ENCODE data around the gene RPS19BP1. TPM values are rescaled to one million over a fixed set of nuclear protein-coding genes. Genes with fewer than 3 reads are reported as not detected.

The RPS19BP1 gene
- total RNA-seq, 1 donor from 2014 or later = 72.1 TPM

DNA sequence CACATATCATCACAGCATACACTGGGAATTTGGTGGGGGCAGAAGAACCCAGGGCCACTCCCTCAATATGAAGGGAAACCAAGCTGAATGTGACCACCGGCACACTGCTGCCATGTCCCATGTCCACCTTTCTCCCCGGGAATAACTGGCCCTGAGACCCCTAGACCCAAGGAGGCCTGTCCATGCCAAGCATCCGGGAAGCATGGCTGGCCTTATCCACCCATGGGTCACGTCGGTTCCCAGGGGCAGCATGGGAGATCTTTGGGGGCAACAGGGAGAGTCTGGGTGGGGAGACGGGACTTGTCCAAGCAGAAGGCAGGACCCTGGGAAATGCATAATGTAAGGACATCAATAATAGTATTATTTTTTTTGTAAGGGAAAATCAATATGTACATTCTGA, 40.9 kb downstream of the RPS19BP1 start:
- Histone ChIP-seq H3K27me3 (ENCODE audit: control insufficient read depth, insufficient read depth, low read length) (no peaks in the 10 kb centered on the region), H3K36me3 (ENCODE audit: control insufficient read depth, insufficient read depth, low read length) (no peaks in the 10 kb centered on the region), H3K4me3 (ENCODE audit: low read depth, low read length) (no peak overlapping the region)
- FAIRE-seq (no peak), DNase-seq (ENCODE audit: low read depth) (no peak)
- TF ChIP-seq, protein P1, sequence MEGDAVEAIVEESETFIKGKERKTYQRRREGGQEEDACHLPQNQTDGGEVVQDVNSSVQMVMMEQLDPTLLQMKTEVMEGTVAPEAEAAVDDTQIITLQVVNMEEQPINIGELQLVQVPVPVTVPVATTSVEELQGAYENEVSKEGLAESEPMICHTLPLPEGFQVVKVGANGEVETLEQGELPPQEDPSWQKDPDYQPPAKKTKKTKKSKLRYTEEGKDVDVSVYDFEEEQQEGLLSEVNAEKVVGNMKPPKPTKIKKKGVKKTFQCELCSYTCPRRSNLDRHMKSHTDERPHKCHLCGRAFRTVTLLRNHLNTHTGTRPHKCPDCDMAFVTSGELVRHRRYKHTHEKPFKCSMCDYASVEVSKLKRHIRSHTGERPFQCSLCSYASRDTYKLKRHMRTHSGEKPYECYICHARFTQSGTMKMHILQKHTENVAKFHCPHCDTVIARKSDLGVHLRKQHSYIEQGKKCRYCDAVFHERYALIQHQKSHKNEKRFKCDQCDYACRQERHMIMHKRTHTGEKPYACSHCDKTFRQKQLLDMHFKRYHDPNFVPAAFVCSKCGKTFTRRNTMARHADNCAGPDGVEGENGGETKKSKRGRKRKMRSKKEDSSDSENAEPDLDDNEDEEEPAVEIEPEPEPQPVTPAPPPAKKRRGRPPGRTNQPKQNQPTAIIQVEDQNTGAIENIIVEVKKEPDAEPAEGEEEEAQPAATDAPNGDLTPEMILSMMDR (IDR thresholded peaks at IDR 0.05; ENCODE audit: insufficient read depth, low read length, severe bottlenecking) = no peak

DNA sequence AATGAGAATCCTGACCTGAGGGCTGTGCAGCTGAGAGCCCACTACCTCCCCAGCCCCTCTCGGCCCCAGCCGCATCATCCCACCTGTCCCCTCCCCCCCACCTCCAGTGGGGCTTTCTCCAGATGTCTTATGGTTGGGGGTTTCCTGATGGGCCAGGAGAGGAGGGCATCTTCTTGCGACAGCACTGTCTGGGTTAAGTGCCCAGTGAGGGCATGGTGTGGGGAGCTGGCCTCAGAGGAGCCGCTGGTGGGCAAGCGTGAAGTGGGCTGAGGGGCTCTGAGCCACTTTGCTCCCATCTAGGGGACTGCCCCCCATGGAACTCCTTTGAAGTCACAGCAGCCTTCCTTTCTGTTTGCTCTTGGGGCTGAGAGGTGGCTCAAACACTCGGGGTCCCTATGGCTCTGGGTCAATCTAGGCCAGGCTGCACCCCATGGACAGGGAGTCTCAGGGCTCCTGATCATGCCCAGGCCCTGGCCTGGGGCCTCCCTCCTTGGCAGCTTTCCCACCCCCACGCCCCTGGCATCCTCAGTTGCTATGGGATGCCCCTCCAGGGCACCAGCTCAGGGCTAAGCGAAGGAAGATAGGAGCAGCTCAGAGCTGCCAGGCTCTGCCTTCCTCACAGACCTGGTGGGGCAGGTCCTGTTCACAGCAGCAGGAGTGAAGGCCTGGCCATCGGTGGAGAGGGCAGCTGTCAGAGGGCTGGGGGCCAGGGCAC, 41.4 kb downstream of the RPS19BP1 start:
- Histone ChIP-seq H3K36me3 (ENCODE audit: control insufficient read depth, insufficient read depth, low read length) (no peaks in the 10 kb centered on the region), H3K27me3 (ENCODE audit: control insufficient read depth, insufficient read depth, low read length) (no peaks in the 10 kb centered on the region), H3K4me3 (ENCODE audit: low read depth, low read length) (no peak overlapping the region)
- FAIRE-seq (no peak), DNase-seq (ENCODE audit: low read depth) (no peak)
- TF ChIP-seq, protein P1 (IDR thresholded peaks at IDR 0.05; ENCODE audit: insufficient read depth, low read length, severe bottlenecking) = no peak

DNA sequence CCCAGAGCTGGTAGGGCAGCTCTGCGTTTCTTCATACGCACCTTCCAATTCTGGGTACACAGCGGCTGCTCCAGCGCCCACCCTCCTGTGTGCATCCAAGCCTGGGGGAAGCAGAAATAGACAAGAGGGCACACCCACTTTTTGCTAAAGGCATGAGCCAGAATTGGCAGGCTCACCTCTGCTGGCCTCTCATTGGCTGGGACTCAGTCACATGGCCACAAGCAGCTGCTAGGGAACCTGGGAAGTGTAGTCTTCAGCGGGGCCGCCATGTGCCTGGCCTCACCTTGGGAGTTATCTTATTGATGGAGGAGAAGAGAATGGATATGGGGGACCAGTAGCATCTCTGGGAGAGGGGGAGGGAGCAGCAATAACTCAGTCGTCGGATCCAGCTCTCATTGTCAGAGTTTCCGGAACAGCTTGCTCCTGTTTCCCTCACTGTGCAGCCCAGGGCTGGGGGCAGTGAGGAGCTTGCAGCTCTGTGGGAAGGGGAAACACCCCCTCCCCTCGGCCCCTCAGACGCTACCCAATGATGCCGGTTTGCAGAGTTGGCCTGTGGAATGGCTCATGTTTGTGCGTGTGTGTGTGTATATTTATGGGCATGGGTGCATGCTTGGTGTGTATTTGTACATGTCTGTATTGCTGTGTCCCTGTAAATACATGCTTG, 42.3 kb downstream of the RPS19BP1 start:
- Histone ChIP-seq H3K27me3 (ENCODE audit: control insufficient read depth, insufficient read depth, low read length) (no peaks in the 10 kb centered on the region), H3K36me3 (ENCODE audit: control insufficient read depth, insufficient read depth, low read length) (no peaks in the 10 kb centered on the region), H3K4me3 (ENCODE audit: low read depth, low read length) (no peak overlapping the region)
- TF ChIP-seq, protein P1 (IDR thresholded peaks at IDR 0.05; ENCODE audit: insufficient read depth, low read length, severe bottlenecking) = no peak
- DNase-seq (ENCODE audit: low read depth) (peak; percentile 80), FAIRE-seq (peak; percentile 43)

DNA sequence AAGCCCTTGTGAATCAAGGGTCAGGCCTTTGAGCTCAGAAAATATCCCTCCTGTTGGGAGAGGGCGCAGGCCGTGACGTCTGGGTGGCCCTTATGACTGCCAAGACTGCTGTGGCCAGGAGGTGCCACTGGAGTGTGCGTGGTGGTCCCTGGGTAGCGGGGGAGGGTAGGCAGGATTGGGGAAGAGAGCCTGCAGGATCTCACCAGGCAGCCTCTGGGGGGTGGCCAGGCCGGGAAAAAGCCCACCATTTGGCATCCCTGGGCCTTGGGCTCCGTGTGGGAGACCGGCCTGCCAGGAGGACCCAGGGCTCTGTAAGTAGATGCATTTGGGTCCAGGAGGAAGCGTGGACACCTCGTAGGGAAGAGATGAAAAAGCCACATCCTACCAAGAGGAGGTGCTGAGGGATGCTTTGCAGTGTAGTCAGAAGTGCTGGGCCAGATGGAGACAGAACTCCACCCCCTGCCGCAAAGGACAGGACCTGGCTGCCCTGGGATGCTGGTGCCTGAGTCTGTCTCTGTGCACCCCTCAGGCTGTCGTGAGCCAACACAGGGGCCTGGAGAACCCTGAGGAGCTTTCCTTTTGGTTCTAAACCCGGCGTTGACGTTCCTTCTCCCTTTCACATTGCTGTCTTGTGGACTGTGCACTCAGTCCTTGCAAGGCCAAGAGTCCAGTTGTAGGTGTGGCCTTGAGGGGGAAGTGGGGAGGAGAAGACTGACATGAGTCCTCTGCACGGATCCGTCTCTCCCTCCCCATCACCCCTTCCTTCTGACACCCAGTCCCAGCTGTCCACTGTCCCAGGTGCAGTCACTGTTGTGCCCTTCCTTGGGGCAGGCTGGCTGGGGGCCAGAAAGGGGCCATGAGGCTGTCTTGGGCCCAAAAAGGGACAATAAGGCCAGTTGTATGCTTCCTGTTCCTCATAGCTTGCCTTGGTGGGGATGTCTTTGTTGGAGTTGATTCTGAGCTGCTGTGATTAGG, 43.2 kb downstream of the RPS19BP1 start:
- TF ChIP-seq, protein P1 (IDR thresholded peaks at IDR 0.05; ENCODE audit: insufficient read depth, low read length, severe bottlenecking) = no peak
- Histone ChIP-seq H3K36me3 (ENCODE audit: control insufficient read depth, insufficient read depth, low read length) (no peaks in the 10 kb centered on the region), H3K4me3 (ENCODE audit: low read depth, low read length) (no peak overlapping the region), H3K27me3 (ENCODE audit: control insufficient read depth, insufficient read depth, low read length) (no peaks in the 10 kb centered on the region)
- FAIRE-seq (no peak), DNase-seq (ENCODE audit: low read depth) (no peak)

DNA sequence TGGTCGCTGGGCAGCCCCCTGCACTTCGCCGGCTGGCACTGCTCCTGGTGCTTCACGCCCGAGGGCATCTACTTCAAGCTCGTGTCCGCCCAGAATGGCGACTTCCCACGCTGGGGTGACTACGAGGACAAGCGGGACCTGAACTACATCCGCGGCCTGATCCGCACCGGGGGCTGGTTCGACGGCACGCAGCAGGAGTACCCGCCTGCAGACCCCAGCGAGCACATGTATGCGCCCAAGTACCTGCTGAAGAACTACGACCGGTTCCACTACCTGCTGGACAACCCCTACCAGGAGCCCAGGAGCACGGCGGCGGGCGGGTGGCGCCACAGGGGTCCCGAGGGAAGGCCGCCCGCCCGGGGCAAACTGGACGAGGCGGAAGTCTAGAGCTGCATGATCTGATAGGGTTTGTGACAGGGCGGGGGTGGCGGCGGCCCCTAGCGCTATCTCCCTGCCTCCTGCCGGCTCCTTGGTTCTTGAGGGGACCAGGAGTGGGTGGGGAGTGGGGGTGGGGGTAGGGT, 43.9 kb downstream of the RPS19BP1 start:
- FAIRE-seq (no peak), DNase-seq (ENCODE audit: low read depth) (no peak)
- no peak overlapping the region for H3K4me3 ChIP-seq (ENCODE audit: low read depth, low read length)
- H3K27me3 ChIP-seq (ENCODE audit: control insufficient read depth, insufficient read depth, low read length) = no peaks in the 10 kb centered on the region
- H3K36me3 ChIP-seq (ENCODE audit: control insufficient read depth, insufficient read depth, low read length) = no peaks in the 10 kb centered on the region
- TF ChIP-seq, protein P1 (IDR thresholded peaks at IDR 0.05; ENCODE audit: insufficient read depth, low read length, severe bottlenecking) = no peak

Data from bronchial epithelial cell (primary cell).